MM.1S (cell line): Measurements from ENCODE around the gene DHRS7B.

Experiments
- EZH2 ChIP-seq: fragments of 300-600 bp; sonication (generic); optimal IDR thresholded peaks from 2 replicates; pipeline ENCODE3; 2017; ENCODE audit warnings: low read depth, mild to moderate bottlenecking, antibody characterized with exemption, low read length, mixed read lengths
- EZH2phosphoT487 ChIP-seq: fragments of 300-600 bp; sonication (generic); IDR thresholded peaks from 2 replicates; pipeline ENCODE4 v1.6.1; 2018; ENCODE audit warnings: antibody characterized with exemption, low read length

GRCh38 chr17:21113716-21114115 lies 13.0 kb upstream of the DHRS7B start:
- no peak for TF ChIP-seq EZH2phosphoT487
- no peak for TF ChIP-seq EZH2
